ENCODE results near the gene CHL1.

Gene CHL1

GRCh38 chr3:291028-291427, 94.5 kb downstream of the CHL1 start:
- no peaks in the 10 kb centered on the region for H3K9me3 ChIP-seq (replicated peaks; ENCODE audit: low read length)
- H3K27me3 ChIP-seq (ENCODE audit: control insufficient read depth, insufficient read depth, low read length) = no peaks in the 10 kb centered on the region
- no peak overlapping the region for H3K9ac ChIP-seq (ENCODE audit: low read depth, low read length)
- no peak overlapping the region for H3K4me2 ChIP-seq (ENCODE audit: low read length)
- no peaks in the 10 kb centered on the region for H3K36me3 ChIP-seq (ENCODE audit: insufficient read depth, low read length)
- no peaks in the 10 kb centered on the region for H3K4me1 ChIP-seq (ENCODE audit: control insufficient read depth, insufficient read depth, low read length)
- no peak overlapping the region for H3K4me3 ChIP-seq (ENCODE audit: low read length)

DNA sequence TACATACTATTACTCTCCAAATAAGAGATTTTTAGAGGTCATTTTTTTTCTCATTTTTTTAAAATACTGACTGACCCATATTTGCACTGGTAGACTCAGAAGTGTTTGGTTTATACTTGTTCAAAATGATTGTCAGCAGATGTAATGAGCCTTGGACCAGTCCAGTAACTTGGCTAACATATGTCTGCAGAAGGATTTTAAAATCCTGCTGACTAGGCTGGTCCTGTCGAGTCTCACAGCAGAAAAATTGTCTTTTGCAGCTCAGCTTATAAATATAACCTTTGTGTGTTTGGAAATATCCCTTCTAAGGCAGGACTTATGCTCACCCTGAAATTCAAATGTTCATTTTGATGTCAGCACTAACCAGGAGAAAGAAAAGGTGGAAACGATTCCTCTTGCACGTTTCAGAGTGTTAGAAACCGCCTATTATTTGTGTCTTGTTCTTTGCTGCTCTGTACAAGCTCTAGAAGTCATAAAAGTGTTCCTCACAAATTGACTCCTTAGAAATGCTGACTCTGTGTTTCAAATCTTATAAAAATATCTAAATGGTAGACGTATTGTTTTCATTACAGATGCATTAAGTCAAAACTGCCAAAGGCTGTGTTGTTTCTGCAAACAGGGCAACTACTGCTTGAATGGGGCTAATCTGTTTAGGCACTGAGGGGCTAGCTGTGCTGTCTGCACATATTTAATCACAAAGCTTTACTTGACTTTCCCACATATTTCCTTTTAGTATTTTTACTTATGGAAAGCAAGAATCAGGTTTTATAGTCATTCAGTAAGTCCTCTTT, 95.3 kb downstream of the CHL1 start:
- H3K9me3 ChIP-seq (replicated peaks; ENCODE audit: low read length) = no peaks in the 10 kb centered on the region
- H3K27me3 ChIP-seq (ENCODE audit: control insufficient read depth, insufficient read depth, low read length) = no peaks in the 10 kb centered on the region
- H3K4me2 ChIP-seq (ENCODE audit: low read length) = no peak overlapping the region
- H3K36me3 ChIP-seq (ENCODE audit: insufficient read depth, low read length) = no peaks in the 10 kb centered on the region
- no peaks in the 10 kb centered on the region for H3K4me1 ChIP-seq (ENCODE audit: control insufficient read depth, insufficient read depth, low read length)
- no peak overlapping the region for H3K9ac ChIP-seq (ENCODE audit: low read depth, low read length)
- H3K4me3 ChIP-seq (ENCODE audit: low read length) = no peak overlapping the region

GRCh38 chr3:294096-294495, 97.5 kb downstream of the CHL1 start:
- Histone ChIP-seq H3K4me3 (ENCODE audit: low read length) (no peak overlapping the region), H3K27me3 (ENCODE audit: control insufficient read depth, insufficient read depth, low read length) (no peaks in the 10 kb centered on the region), H3K4me2 (ENCODE audit: low read length) (no peak overlapping the region), H3K4me1 (ENCODE audit: control insufficient read depth, insufficient read depth, low read length) (no peaks in the 10 kb centered on the region), H3K36me3 (ENCODE audit: insufficient read depth, low read length) (no peaks in the 10 kb centered on the region), H3K9ac (ENCODE audit: low read depth, low read length) (no peak overlapping the region), H3K9me3 (replicated peaks; ENCODE audit: low read length) (no peaks in the 10 kb centered on the region)

DNA sequence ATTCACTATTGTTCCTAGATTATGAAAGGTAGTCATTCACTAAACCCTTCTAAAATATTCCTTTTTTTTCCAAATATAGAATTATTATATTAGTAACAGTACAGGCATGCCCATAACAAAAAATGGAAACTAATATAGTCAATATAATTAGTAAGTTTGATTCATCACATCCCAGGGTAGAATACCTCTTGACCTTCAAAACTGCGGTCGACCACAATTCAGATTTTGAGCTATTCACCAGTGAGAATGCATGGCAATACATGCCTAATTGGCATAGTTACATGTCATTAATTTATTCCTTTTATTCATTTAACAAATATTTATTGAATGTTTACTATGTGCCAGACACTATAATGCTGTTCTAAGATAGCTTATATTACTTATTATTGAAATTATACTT, 98.0 kb downstream of the CHL1 start:
- Histone ChIP-seq H3K4me2 (ENCODE audit: low read length) (no peak overlapping the region), H3K27me3 (ENCODE audit: control insufficient read depth, insufficient read depth, low read length) (no peaks in the 10 kb centered on the region)

GRCh38 chr3:295166-295565, 98.6 kb downstream of the CHL1 start:
- Histone ChIP-seq H3K4me1 (ENCODE audit: control insufficient read depth, insufficient read depth, low read length) (no peaks in the 10 kb centered on the region), H3K4me3 (ENCODE audit: low read length) (no peak overlapping the region), H3K9ac (ENCODE audit: low read depth, low read length) (no peak overlapping the region), H3K9me3 (replicated peaks; ENCODE audit: low read length) (no peaks in the 10 kb centered on the region), H3K4me2 (ENCODE audit: low read length) (no peak overlapping the region), H3K36me3 (ENCODE audit: insufficient read depth, low read length) (no peaks in the 10 kb centered on the region), H3K27me3 (ENCODE audit: control insufficient read depth, insufficient read depth, low read length) (no peaks in the 10 kb centered on the region)

More for the DNA sequence above, 98.0 kb downstream of the CHL1 start:
- Histone ChIP-seq H3K9me3 (replicated peaks; ENCODE audit: low read length) (no peaks in the 10 kb centered on the region), H3K36me3 (ENCODE audit: insufficient read depth, low read length) (no peaks in the 10 kb centered on the region), H3K9ac (ENCODE audit: low read depth, low read length) (no peak overlapping the region), H3K4me3 (ENCODE audit: low read length) (no peak overlapping the region), H3K4me1 (ENCODE audit: control insufficient read depth, insufficient read depth, low read length) (no peaks in the 10 kb centered on the region)

- no peaks in the 10 kb centered on the region for H3K4me1 ChIP-seq (ENCODE audit: control insufficient read depth, insufficient read depth, low read length)
- H3K36me3 ChIP-seq (ENCODE audit: insufficient read depth, low read length) = no peaks in the 10 kb centered on the region
- H3K4me3 ChIP-seq (ENCODE audit: low read length) = no peak overlapping the region
- H3K27me3 ChIP-seq (ENCODE audit: control insufficient read depth, insufficient read depth, low read length) = no peaks in the 10 kb centered on the region
- no peak overlapping the region for H3K9ac ChIP-seq (ENCODE audit: low read depth, low read length)
- H3K9me3 ChIP-seq (replicated peaks; ENCODE audit: low read length) = no peaks in the 10 kb centered on the region
- H3K4me2 ChIP-seq (ENCODE audit: low read length) = no peak overlapping the region
Measured at GRCh38 chr3:297585-297984, 101.0 kb downstream of the CHL1 start.

- Histone ChIP-seq H3K4me3 (ENCODE audit: low read length) (no peak overlapping the region), H3K9ac (ENCODE audit: low read depth, low read length) (no peak overlapping the region), H3K4me2 (ENCODE audit: low read length) (no peak overlapping the region), H3K27me3 (ENCODE audit: control insufficient read depth, insufficient read depth, low read length) (no peaks in the 10 kb centered on the region), H3K9me3 (replicated peaks; ENCODE audit: low read length) (no peaks in the 10 kb centered on the region), H3K36me3 (ENCODE audit: insufficient read depth, low read length) (no peaks in the 10 kb centered on the region), H3K4me1 (ENCODE audit: control insufficient read depth, insufficient read depth, low read length) (no peaks in the 10 kb centered on the region)
Measured at GRCh38 chr3:299590-300301, 103.2 kb downstream of the CHL1 start.

- Histone ChIP-seq H3K4me3 (ENCODE audit: low read length) (no peak overlapping the region), H3K9ac (ENCODE audit: low read depth, low read length) (no peak overlapping the region), H3K4me2 (ENCODE audit: low read length) (no peak overlapping the region), H3K4me1 (ENCODE audit: control insufficient read depth, insufficient read depth, low read length) (no peaks in the 10 kb centered on the region), H3K36me3 (ENCODE audit: insufficient read depth, low read length) (no peaks in the 10 kb centered on the region), H3K9me3 (replicated peaks; ENCODE audit: low read length) (no peaks in the 10 kb centered on the region), H3K27me3 (ENCODE audit: control insufficient read depth, insufficient read depth, low read length) (no peaks in the 10 kb centered on the region)
Measured at GRCh38 chr3:307182-307581, 110.6 kb downstream of the CHL1 start.

DNA sequence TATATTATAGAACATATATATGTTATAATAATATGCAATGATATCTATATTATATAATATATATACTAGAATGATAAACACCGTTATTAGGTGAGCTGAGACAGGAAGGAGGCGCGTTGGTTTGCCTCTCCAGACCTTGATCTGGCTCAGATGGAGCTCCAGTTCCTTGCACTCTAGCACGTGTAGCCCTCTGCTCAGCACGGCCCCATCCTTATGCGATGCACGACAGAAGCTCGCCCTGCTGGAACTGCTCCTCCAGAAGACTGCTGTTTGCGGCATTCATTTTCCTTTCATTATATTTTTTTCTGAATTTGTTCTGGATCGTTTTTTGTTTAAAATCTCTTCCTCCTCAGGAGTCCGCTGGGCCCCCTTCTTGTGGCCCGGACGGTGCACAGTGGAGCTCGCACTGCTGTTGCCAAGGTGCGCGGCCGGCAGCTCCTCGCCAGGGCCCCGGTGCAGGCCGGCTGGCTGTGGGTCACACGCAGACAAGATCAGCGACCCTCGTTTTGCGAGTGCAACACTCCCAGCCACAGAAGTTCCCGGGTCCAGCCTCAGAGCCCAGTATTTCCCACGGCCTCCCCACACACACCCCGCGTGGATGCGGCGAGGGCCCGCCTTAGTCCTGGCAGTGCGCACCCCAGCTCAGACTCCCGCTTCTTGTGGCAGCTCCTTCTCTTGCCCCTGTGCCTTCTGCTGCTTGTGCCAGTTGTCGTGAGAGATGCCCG, 112.2 kb downstream of the CHL1 start:
- Histone ChIP-seq H3K9me3 (replicated peaks; ENCODE audit: low read length) (no peaks in the 10 kb centered on the region), H3K36me3 (ENCODE audit: insufficient read depth, low read length) (no peaks in the 10 kb centered on the region), H3K27me3 (ENCODE audit: control insufficient read depth, insufficient read depth, low read length) (no peaks in the 10 kb centered on the region), H3K4me1 (ENCODE audit: control insufficient read depth, insufficient read depth, low read length) (no peaks in the 10 kb centered on the region), H3K4me2 (ENCODE audit: low read length) (no peak overlapping the region), H3K4me3 (ENCODE audit: low read length) (no peak overlapping the region), H3K9ac (ENCODE audit: low read depth, low read length) (no peak overlapping the region)

- Histone ChIP-seq H3K4me3 (ENCODE audit: low read length) (no peak overlapping the region), H3K4me1 (ENCODE audit: control insufficient read depth, insufficient read depth, low read length) (no peaks in the 10 kb centered on the region), H3K9me3 (replicated peaks; ENCODE audit: low read length) (no peaks in the 10 kb centered on the region), H3K36me3 (ENCODE audit: insufficient read depth, low read length) (no peaks in the 10 kb centered on the region), H3K9ac (ENCODE audit: low read depth, low read length) (no peak overlapping the region), H3K4me2 (ENCODE audit: low read length) (no peak overlapping the region), H3K27me3 (ENCODE audit: control insufficient read depth, insufficient read depth, low read length) (no peaks in the 10 kb centered on the region)
Measured at GRCh38 chr3:312160-312733, 115.7 kb downstream of the CHL1 start.

DNA sequence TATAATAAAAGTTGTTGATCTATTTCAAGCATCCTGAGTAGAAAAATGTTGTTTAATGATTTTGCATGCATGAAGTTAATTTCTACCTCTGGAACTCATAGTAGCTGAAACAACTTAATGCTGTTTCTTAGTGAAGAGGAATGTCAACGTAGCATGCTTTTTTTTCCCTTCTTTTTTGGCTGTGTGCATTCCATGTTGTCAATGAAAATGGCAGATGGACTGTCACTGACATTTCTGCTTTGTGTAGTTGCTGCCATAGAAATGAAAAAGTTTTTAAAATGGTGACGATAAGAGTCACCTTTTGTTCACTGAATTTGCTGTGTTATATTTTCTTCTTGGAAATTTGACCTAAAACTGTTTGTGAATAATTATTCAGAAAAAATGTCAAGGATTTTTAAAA, 116.3 kb downstream of the CHL1 start:
- Histone ChIP-seq H3K4me2 (ENCODE audit: low read length) (no peak overlapping the region), H3K4me3 (ENCODE audit: low read length) (no peak overlapping the region), H3K27me3 (ENCODE audit: control insufficient read depth, insufficient read depth, low read length) (no peaks in the 10 kb centered on the region), H3K9ac (ENCODE audit: low read depth, low read length) (no peak overlapping the region), H3K9me3 (replicated peaks; ENCODE audit: low read length) (no peaks in the 10 kb centered on the region), H3K4me1 (ENCODE audit: control insufficient read depth, insufficient read depth, low read length) (no peaks in the 10 kb centered on the region), H3K36me3 (ENCODE audit: insufficient read depth, low read length) (no peaks in the 10 kb centered on the region)
